Colonic mucosa (tissue), 4 donors: ENCODE results near the gene LRRC51. TPM values are rescaled to one million over a fixed set of nuclear protein-coding genes. Genes with fewer than 3 reads are reported as not detected.
"Not testable (repeated sequence)": the region's sequence is repeated elsewhere in the genome, so short reads cannot be mapped to it uniquely, and the experiment has no call there.

ENCODE experiments used
- DNase-seq: peaks from one replicate; pipeline ENCODE4 v3.0.0-alpha.2; 2020
- H3K27ac ChIP-seq: fragments of 200-600 bp; one replicate; pipeline ENCODE4 v1.8.0; 2021
- H3K27me3 ChIP-seq: fragments of 200-600 bp; one replicate; pipeline ENCODE4 v1.8.0; 2021
- H3K36me3 ChIP-seq: fragments of 200-600 bp; one replicate; pipeline ENCODE4 v1.8.0; 2021
- H3K4me1 ChIP-seq: fragments of 200-600 bp; one replicate; pipeline ENCODE4 v1.8.0; 2021; ENCODE audit warnings: mild to moderate bottlenecking
- H3K4me3 ChIP-seq: fragments of 200-600 bp; one replicate; pipeline ENCODE4 v1.8.0; 2021
- H3K9ac ChIP-seq, 2 donors: one replicate each; pipeline ENCODE4 v1.7.0; 2013; ENCODE audit warnings: control low read depth in 2 of 2, low read depth in 2 of 2, low read length in 2 of 2
- H3K9me3 ChIP-seq: fragments of 200-600 bp; one replicate; pipeline ENCODE4 v1.8.0; 2021
- CTCF ChIP-seq: fragments of 200-600 bp; IDR thresholded peaks from one replicate; pipeline ENCODE4 v1.8.0; 2022; ENCODE audit warnings: antibody characterized with exemption, mild to moderate bottlenecking
- intact Hi-C: fragments of 100-400 bp; cut with DNase I; formaldehyde crosslinking; loops from one replicate; pipeline ENCODE4 v1.14.1; 2022
- total RNA-seq, 2 donors: library from RNA; stranded (reverse); fragmentation: NEBNext Ultra II Directional in 1 of 2; extraction: Animal tissue kit (Norgen Biotek cat#: 25700) in 1 of 2; gene quantifications; one replicate each; pipeline ENCODE4 v1.2.1, GENCODE V29; 2021
- donor health status: healthy.
- donor health status: DM: no; HTN: no; CAD: no.
- donor health status: DM: no; HTN: no; CAD: no.

Gene LRRC51
- total RNA-seq, 2 donors from 2014 or later = 6.2 to 10.9 TPM

GRCh38 chr11:72124046-72124445 is 43.4 kb downstream of the LRRC51 start:
- no peak for TF ChIP-seq CTCF
- no peaks in the 10 kb centered on the region for H3K4me1 ChIP-seq
- H3K9me3 ChIP-seq = no peaks in the 10 kb centered on the region
- intact Hi-C loops = no loop called here
- H3K9ac ChIP-seq = no peak overlapping the region
- no peaks in the 10 kb centered on the region for H3K36me3 ChIP-seq
- no peak overlapping the region for H3K4me3 ChIP-seq
- DNase-seq = no peak
- no peak overlapping the region for H3K27ac ChIP-seq
- H3K27me3 ChIP-seq = no peaks in the 10 kb centered on the region

- Histone ChIP-seq H3K27ac (no peak overlapping the region), H3K36me3 (no peaks in the 10 kb centered on the region), H3K9ac (no peak overlapping the region), H3K9me3 (no peaks in the 10 kb centered on the region), H3K4me1 (no peaks in the 10 kb centered on the region), H3K27me3 (no peaks in the 10 kb centered on the region), H3K4me3 (no peak overlapping the region)
- no peak for DNase-seq
- intact Hi-C loops = no loop called here
- TF ChIP-seq CTCF = no peak
These were observed 45.3 kb downstream of the LRRC51 start for GRCh38 chr11:72125956-72126355.

DNA sequence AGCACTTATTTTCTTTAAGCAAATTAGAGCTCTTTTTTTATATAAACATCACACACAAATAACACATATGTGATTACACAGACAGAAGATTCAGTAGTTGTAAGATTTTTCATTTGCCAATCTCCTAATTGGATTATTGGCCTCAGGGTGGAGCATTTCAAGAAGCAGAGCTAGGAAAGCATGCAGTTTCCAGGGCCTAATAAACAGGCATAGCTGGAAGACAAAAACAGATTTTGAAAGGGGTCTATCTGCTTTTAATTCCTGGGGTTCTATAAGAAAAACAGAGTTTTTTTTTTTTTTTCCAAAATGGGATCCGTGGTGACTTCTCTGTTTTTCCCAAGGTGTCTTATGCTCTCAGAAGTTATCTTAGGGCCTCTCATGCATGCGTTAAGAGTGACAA is 47.3 kb downstream of the LRRC51 start:
- Histone ChIP-seq H3K4me3 (no peak overlapping the region), H3K9ac (no peak overlapping the region), H3K27ac (no peak overlapping the region), H3K4me1 (no peaks in the 10 kb centered on the region), H3K27me3 (no peaks in the 10 kb centered on the region), H3K36me3 (no peaks in the 10 kb centered on the region), H3K9me3 (no peaks in the 10 kb centered on the region)
- TF ChIP-seq CTCF = no peak
- intact Hi-C loops = no loop called here
- DNase-seq = no peak

GRCh38 chr11:72129381-72129780 is 48.7 kb downstream of the LRRC51 start:
- Histone ChIP-seq H3K27me3 (no peaks in the 10 kb centered on the region), H3K4me1 (no peaks in the 10 kb centered on the region), H3K27ac (no peak overlapping the region), H3K9me3 (no peaks in the 10 kb centered on the region), H3K9ac (no peak overlapping the region), H3K36me3 (no peaks in the 10 kb centered on the region), H3K4me3 (no peak overlapping the region)
- TF ChIP-seq CTCF = no peak
- intact Hi-C loops = no loop called here
- no peak for DNase-seq

DNA sequence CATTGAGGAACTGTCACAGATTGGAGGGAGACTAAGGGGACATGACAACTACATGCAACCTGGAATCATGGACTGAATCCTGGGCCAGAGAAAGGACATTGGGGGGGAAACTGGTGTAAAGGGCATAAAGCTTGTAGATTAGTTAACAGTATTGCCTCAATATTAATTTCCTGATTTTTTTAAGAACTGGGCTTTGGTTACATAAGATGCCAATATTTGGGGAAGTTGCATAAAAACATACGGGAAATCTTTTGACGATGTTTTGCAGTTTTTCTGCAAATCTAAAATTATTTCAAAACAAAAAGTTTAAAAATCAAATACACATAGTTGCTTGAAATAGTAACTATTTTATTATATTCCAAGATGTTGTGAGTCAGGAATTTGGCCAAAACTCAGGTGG is 52.0 kb downstream of the LRRC51 start:
- Histone ChIP-seq H3K27me3 (no peaks in the 10 kb centered on the region), H3K4me3 (no peak overlapping the region), H3K9me3 (no peaks in the 10 kb centered on the region), H3K36me3 (no peaks in the 10 kb centered on the region), H3K9ac (no peak overlapping the region), H3K4me1 (no peaks in the 10 kb centered on the region), H3K27ac (no peak overlapping the region)
- intact Hi-C loops = no loop called here
- no peak for TF ChIP-seq CTCF
- no peak for DNase-seq

DNA sequence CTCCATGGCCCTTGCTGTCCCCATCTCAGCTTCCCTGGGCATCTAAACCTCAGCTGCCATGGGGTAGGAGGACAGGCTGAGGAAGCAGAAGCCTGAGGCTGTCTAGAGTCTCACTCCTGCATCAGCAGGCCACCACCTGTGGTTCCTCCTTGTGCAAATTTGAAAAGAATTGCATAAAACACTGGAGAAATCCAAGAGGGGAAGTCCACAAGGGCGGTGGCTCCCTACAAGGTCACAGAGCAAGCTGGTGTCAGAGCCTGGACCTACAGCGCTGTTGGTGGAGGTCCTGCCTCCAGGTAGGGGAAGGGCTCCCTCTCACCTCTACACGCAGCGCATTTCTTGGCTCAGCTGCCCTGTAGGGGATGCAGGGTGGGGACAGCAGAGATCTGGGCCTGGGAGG is 54.8 kb downstream of the LRRC51 start, which contains the start of gene FOLR3:
FOLR3 (plus strand) TSS at position 253 of the 400 bp plus-strand sequence. CDS start 228 bp downstream, outside the sequence.
- H3K4me3 ChIP-seq, H3K27me3 ChIP-seq, intact Hi-C loops, H3K9ac ChIP-seq, H3K27ac ChIP-seq, H3K36me3 ChIP-seq, H3K9me3 ChIP-seq, DNase-seq, H3K4me1 ChIP-seq: not testable (repeated sequence)
